ENCODE measurements around the gene TMEM240.

Gene TMEM240

GRCh38 chr1:1552263-1552639, 11.8 kb upstream of the TMEM240 start:
- no peaks in the 10 kb centered on the region for H3K9me3 Mint-ChIP-seq
- peaks cover 7% of the 10 kb centered on the region for H3K36me3 Mint-ChIP-seq (ENCODE audit: insufficient read depth)
- ATAC-seq (replicated peaks) (no peak), DNase-seq (no peak)
- H3K27me3 Mint-ChIP-seq, result no peaks in the 10 kb centered on the region
- H3K4me1 Mint-ChIP-seq (ENCODE audit: low read depth in 2 of 2), result peaks cover 10 to 19% of the 10 kb centered on the region in 2 donors
- no peak overlapping the region for H3K4me3 Mint-ChIP-seq
- peak overlapping the region in 1 of 2 donors; percentile 41 for H3K27ac Mint-ChIP-seq

- H3K36me3 Mint-ChIP-seq (ENCODE audit: insufficient read depth), result peaks cover 9% of the 10 kb centered on the region
- no peaks in the 10 kb centered on the region for H3K27me3 Mint-ChIP-seq
- peaks cover 11 to 20% of the 10 kb centered on the region in 2 donors for H3K4me1 Mint-ChIP-seq (ENCODE audit: low read depth in 2 of 2)
- H3K9me3 Mint-ChIP-seq, result no peaks in the 10 kb centered on the region
- H3K27ac Mint-ChIP-seq, result peak overlapping the region in 1 of 2 donors; percentile 41
- DNase-seq, result no peak
- H3K4me3 Mint-ChIP-seq, result no peak overlapping the region
- no peak for ATAC-seq (replicated peaks)
Observed at GRCh38 chr1:1551524-1552262, 11.3 kb upstream of the TMEM240 start.

GRCh38 chr1:1550591-1551432, 10.4 kb upstream of the TMEM240 start:
- DNase-seq (no peak), ATAC-seq (replicated peaks) (no peak)
- Mint-ChIP-seq H3K27me3 (no peaks in the 10 kb centered on the region), H3K9me3 (no peaks in the 10 kb centered on the region), H3K27ac (peak overlapping the region in 1 of 2 donors; percentile 28), H3K36me3 (ENCODE audit: insufficient read depth) (peaks cover 12% of the 10 kb centered on the region), H3K4me3 (no peak overlapping the region), H3K4me1 (ENCODE audit: low read depth in 2 of 2) (peaks cover 11 to 20% of the 10 kb centered on the region in 2 donors)

- H3K36me3 Mint-ChIP-seq (ENCODE audit: insufficient read depth), result peaks cover 12% of the 10 kb centered on the region
- no peak for ATAC-seq (replicated peaks)
Observed at GRCh38 chr1:1550087-1550486, 9.7 kb upstream of the TMEM240 start.

GRCh38 chr1:1548591-1548990, 8.2 kb upstream of the TMEM240 start:
- Mint-ChIP-seq H3K36me3 (ENCODE audit: insufficient read depth) (peaks cover 12% of the 10 kb centered on the region), H3K4me1 (ENCODE audit: low read depth in 2 of 2) (peaks cover 8 to 14% of the 10 kb centered on the region in 2 donors), H3K27ac (no peak overlapping the region), H3K9me3 (no peaks in the 10 kb centered on the region), H3K4me3 (no peak overlapping the region), H3K27me3 (no peaks in the 10 kb centered on the region)
- DNase-seq (no peak), ATAC-seq (replicated peaks) (no peak)

More at GRCh38 chr1:1550087-1550486, 9.7 kb upstream of the TMEM240 start:
- no peaks in the 10 kb centered on the region for H3K9me3 Mint-ChIP-seq
- H3K27me3 Mint-ChIP-seq, result no peaks in the 10 kb centered on the region
- peak overlapping the region in 1 of 2 donors; percentile 28 for H3K27ac Mint-ChIP-seq
- H3K4me3 Mint-ChIP-seq, result no peak overlapping the region
- DNase-seq, result no peak
- H3K4me1 Mint-ChIP-seq (ENCODE audit: low read depth in 2 of 2), result peaks cover 9 to 20% of the 10 kb centered on the region in 2 donors

- DNase-seq, result no peak
- Mint-ChIP-seq H3K27me3 (no peaks in the 10 kb centered on the region), H3K4me1 (ENCODE audit: low read depth in 2 of 2) (peaks cover 8 to 14% of the 10 kb centered on the region in 2 donors), H3K4me3 (no peak overlapping the region), H3K36me3 (ENCODE audit: insufficient read depth) (peaks cover 12% of the 10 kb centered on the region), H3K9me3 (no peaks in the 10 kb centered on the region), H3K27ac (peak overlapping the region in 1 of 2 donors; percentile 51)
- no peak for ATAC-seq (replicated peaks)
Observed at GRCh38 chr1:1547476-1547875, 7.1 kb upstream of the TMEM240 start.

- H3K36me3 Mint-ChIP-seq (ENCODE audit: insufficient read depth), result peaks cover 14% of the 10 kb centered on the region
- no peak overlapping the region for H3K4me3 Mint-ChIP-seq
Observed at GRCh38 chr1:1547011-1547410, 6.6 kb upstream of the TMEM240 start.

GRCh38 chr1:1545946-1546737, 5.7 kb upstream of the TMEM240 start:
- Mint-ChIP-seq H3K36me3 (ENCODE audit: insufficient read depth) (peaks cover 14% of the 10 kb centered on the region), H3K27me3 (no peaks in the 10 kb centered on the region), H3K27ac (peak overlapping the region in 1 of 2 donors; percentile 57), H3K4me1 (ENCODE audit: low read depth in 2 of 2) (peaks cover 6 to 8% of the 10 kb centered on the region in 2 donors), H3K4me3 (no peak overlapping the region), H3K9me3 (no peaks in the 10 kb centered on the region)
- DNase-seq (no peak), ATAC-seq (replicated peaks) (no peak)

More at GRCh38 chr1:1547011-1547410, 6.6 kb upstream of the TMEM240 start:
- DNase-seq (no peak), ATAC-seq (replicated peaks) (no peak)
- Mint-ChIP-seq H3K27me3 (no peaks in the 10 kb centered on the region), H3K9me3 (no peaks in the 10 kb centered on the region), H3K27ac (peak overlapping the region in 1 of 2 donors; percentile 51), H3K4me1 (ENCODE audit: low read depth in 2 of 2) (peaks cover 8 to 11% of the 10 kb centered on the region in 2 donors)

GRCh38 chr1:1544544-1544943, 4.1 kb upstream of the TMEM240 start:
- H3K27me3 Mint-ChIP-seq, result no peaks in the 10 kb centered on the region
- no peaks in the 10 kb centered on the region for H3K9me3 Mint-ChIP-seq
- no peak for DNase-seq
- H3K4me1 Mint-ChIP-seq (ENCODE audit: low read depth in 2 of 2), result peaks cover 4 to 5% of the 10 kb centered on the region in 2 donors
- no peak for ATAC-seq (replicated peaks)
- H3K36me3 Mint-ChIP-seq (ENCODE audit: insufficient read depth), result peaks cover 14% of the 10 kb centered on the region
- no peak overlapping the region for H3K4me3 Mint-ChIP-seq
- H3K27ac Mint-ChIP-seq, result peak overlapping the region in 1 of 2 donors; percentile 35

GRCh38 chr1:1543706-1544099, 3.3 kb upstream of the TMEM240 start:
- Mint-ChIP-seq H3K9me3 (no peaks in the 10 kb centered on the region), H3K27ac (no peak overlapping the region), H3K4me1 (ENCODE audit: low read depth in 2 of 2) (peaks cover 5 to 6% of the 10 kb centered on the region in 2 donors), H3K4me3 (no peak overlapping the region), H3K27me3 (no peaks in the 10 kb centered on the region), H3K36me3 (ENCODE audit: insufficient read depth) (peaks cover 14% of the 10 kb centered on the region)
- DNase-seq, result no peak
- ATAC-seq (replicated peaks), result no peak

- ATAC-seq (replicated peaks) (no peak), DNase-seq (no peak)
- H3K4me3 Mint-ChIP-seq, result no peak overlapping the region
- peaks cover 5 to 8% of the 10 kb centered on the region in 2 donors for H3K4me1 Mint-ChIP-seq (ENCODE audit: low read depth in 2 of 2)
- peaks cover 14% of the 10 kb centered on the region for H3K36me3 Mint-ChIP-seq (ENCODE audit: insufficient read depth)
- no peaks in the 10 kb centered on the region for H3K9me3 Mint-ChIP-seq
- no peak overlapping the region for H3K27ac Mint-ChIP-seq
- no peaks in the 10 kb centered on the region for H3K27me3 Mint-ChIP-seq
Observed at GRCh38 chr1:1542766-1543705, 2.6 kb upstream of the TMEM240 start.

- Mint-ChIP-seq H3K27me3 (no peaks in the 10 kb centered on the region), H3K4me1 (ENCODE audit: low read depth in 2 of 2) (peaks cover 0 to 7% of the 10 kb centered on the region in 2 donors), H3K36me3 (ENCODE audit: insufficient read depth) (peaks cover 13% of the 10 kb centered on the region), H3K4me3 (peak overlapping the region in 1 of 2 donors; percentile 33), H3K9me3 (no peaks in the 10 kb centered on the region), H3K27ac (no peak overlapping the region)
- no peak for DNase-seq
- ATAC-seq (replicated peaks), result no peak
Observed at GRCh38 chr1:1541956-1542765, 1.7 kb upstream of the TMEM240 start.

All from effector memory CD8-positive, alpha-beta T cell (primary cell).